Effector memory CD8-positive, alpha-beta T cell (primary cell): Measurements from ENCODE around the gene YEATS2.
"Not testable (repeated sequence)": the region's sequence is repeated elsewhere in the genome, so short reads cannot be mapped to it uniquely, and the experiment has no call there.

Experiments used
- ATAC-seq: fragments of 150-1000 bp; cut with Tn5 transposase; replicated peaks from 2 replicates; pipeline ENCODE4 v1.10.0; 2021; ENCODE audit warnings: mild to moderate bottlenecking, moderate library complexity
- DNase-seq, 3 experiments: peaks; one replicate each; pipeline ENCODE4 v3.0.0; 2021
- H3K27ac Mint-ChIP-seq, 2 donors: one replicate each; pipeline ENCODE4 v1.8.0; 2022; ENCODE audit warnings: mild to moderate bottlenecking in 2 of 2, mixed read lengths in 2 of 2, moderate library complexity in 2 of 2
- H3K27me3 Mint-ChIP-seq, 2 donors: one replicate each; pipeline ENCODE4 v1.8.0; 2022; ENCODE audit warnings: mixed read lengths in 2 of 2
- H3K36me3 Mint-ChIP-seq: one replicate; pipeline ENCODE4 v1.8.0; 2022; ENCODE audit warnings: mild to moderate bottlenecking, moderate library complexity, mixed read lengths; ENCODE audit not compliant: insufficient read depth
- H3K4me1 Mint-ChIP-seq, 2 donors: one replicate each; pipeline ENCODE4 v1.8.0; 2022; ENCODE audit warnings: low read depth in 2 of 2, mixed read lengths in 2 of 2
- H3K4me3 Mint-ChIP-seq, 2 donors: one replicate each; pipeline ENCODE4 v1.8.0; 2022; ENCODE audit warnings: mild to moderate bottlenecking in 2 of 2, mixed read lengths in 2 of 2, moderate library complexity in 2 of 2
- H3K9me3 Mint-ChIP-seq, 2 donors: one replicate each; pipeline ENCODE4 v1.8.0; 2022; ENCODE audit warnings: mixed read lengths in 2 of 2

Gene YEATS2

GRCh38 chr3:183697123-183697609, 431 bp upstream of the YEATS2 start:
- H3K9me3 Mint-ChIP-seq, result no peaks in the 10 kb centered on the region
- no peaks in the 10 kb centered on the region for H3K27me3 Mint-ChIP-seq
- ATAC-seq (no peak), DNase-seq (no peak)
- peak overlapping the region; percentile 72 to 78 for H3K4me3 Mint-ChIP-seq
- H3K27ac Mint-ChIP-seq, result peak overlapping the region; percentile 19 to 72
- H3K36me3 Mint-ChIP-seq, result peaks cover 6% of the 10 kb centered on the region
- peaks cover 28 to 31% of the 10 kb centered on the region in 2 donors for H3K4me1 Mint-ChIP-seq

DNA sequence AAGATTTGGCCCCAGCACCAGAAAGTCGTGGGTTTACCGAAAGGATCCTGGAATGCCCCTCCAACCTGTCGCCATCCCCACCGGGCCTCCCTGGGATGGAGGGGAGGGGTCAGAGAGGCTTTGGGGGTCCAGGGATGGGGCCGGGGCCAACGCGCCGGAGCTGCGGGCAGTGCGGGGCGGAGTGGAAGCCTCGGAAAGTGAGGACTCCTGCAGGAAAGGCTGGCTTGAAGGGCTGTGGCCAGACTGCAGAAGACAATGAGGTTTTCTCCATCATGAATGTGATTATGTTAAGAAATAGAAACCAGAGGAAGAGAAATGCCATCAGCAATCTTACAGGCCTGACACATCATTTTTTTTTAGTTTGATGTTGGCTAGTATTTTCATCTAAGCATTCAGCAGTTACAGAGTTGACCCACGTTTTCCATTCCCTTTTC, 738 bp downstream of the YEATS2 start:
- Mint-ChIP-seq H3K27ac (peak overlapping the region; percentile 58 to 79), H3K9me3 (no peaks in the 10 kb centered on the region), H3K36me3 (peaks cover 6% of the 10 kb centered on the region), H3K4me3 (peak overlapping the region; percentile 72 to 78), H3K27me3 (no peaks in the 10 kb centered on the region), H3K4me1 (peaks cover 30 to 33% of the 10 kb centered on the region in 2 donors)
- peak; percentile 51 for ATAC-seq
- peak; percentile 11 to 14 (median 13) for DNase-seq

DNA sequence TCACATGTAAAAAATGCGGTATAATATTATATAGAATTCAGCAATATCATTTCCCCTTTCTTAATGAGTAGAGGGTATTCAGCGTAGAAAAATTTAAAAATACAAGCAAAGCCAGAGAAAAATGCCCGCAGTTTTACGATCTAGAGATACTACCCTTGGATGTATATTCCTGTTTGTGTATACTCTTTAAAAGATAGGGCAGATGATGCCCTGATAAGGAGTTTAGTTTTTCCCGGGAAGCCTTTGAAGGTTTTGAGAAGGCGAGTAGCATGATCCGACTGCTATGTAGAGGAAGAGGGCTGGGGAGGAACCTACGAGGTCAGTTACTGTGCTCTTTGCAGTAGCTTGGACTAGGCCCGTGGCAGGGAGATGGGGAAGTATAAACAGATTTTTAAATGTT, 1.2 kb downstream of the YEATS2 start:
- no peak for ATAC-seq
- Mint-ChIP-seq H3K9me3 (no peaks in the 10 kb centered on the region), H3K36me3 (peaks cover 6% of the 10 kb centered on the region)

DNA sequence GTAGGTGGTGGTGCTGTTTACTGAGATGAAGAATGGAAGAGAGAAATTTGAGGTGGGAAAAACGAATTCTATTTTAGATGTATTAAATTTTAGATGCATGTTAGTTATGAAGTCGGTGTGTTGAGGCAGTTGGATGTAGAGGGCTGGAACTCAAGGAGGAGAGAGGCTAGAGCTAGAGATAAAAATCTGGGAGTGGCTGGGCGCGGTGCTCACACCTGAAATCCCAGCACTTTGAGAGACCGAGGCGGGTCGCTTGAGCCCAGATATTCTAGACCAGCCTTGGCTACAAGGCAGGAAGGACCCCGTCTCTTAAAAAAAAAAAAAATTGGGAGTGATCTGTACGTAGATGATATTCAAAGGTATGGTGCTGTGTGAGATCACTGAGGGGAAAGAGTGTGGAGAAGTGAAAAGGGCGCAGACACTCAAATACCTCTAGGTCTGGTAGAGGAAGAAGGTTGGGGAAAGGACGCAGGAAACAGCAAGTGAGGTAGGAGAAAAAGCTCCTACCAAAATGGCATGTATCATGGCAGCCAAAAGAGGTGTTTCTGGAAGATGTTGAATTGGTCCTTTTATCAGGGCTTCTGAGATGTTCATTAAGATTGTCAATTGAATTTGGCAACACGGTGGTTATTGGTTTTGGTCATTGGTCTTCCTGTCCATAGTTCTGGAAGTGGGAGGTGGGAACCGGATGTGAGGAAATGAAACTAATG, 1.8 kb downstream of the YEATS2 start:
- Mint-ChIP-seq H3K4me3 (peak overlapping the region; percentile 72 to 78), H3K27me3 (no peaks in the 10 kb centered on the region), H3K4me1 (peaks cover 34 to 39% of the 10 kb centered on the region in 2 donors), H3K36me3 (peaks cover 6% of the 10 kb centered on the region), H3K27ac (peak overlapping the region; percentile 58 to 79), H3K9me3 (no peaks in the 10 kb centered on the region)
- ATAC-seq (no peak), DNase-seq (no peak)

More for the DNA sequence above, 1.2 kb downstream of the YEATS2 start:
- Mint-ChIP-seq H3K27ac (peak overlapping the region; percentile 58 to 79), H3K4me3 (peak overlapping the region; percentile 72 to 78), H3K27me3 (no peaks in the 10 kb centered on the region), H3K4me1 (peaks cover 31 to 35% of the 10 kb centered on the region in 2 donors)
- no peak for DNase-seq

GRCh38 chr3:183701744-183702143, 4.1 kb downstream of the YEATS2 start:
- Mint-ChIP-seq H3K36me3 (peaks cover 9% of the 10 kb centered on the region), H3K27ac (no peak overlapping the region), H3K4me3 (no peak overlapping the region), H3K9me3 (no peaks in the 10 kb centered on the region), H3K4me1 (peaks cover 37 to 51% of the 10 kb centered on the region in 2 donors), H3K27me3 (no peaks in the 10 kb centered on the region)
- ATAC-seq, result no peak
- DNase-seq, result no peak

GRCh38 chr3:183703892-183704291, 6.3 kb downstream of the YEATS2 start:
- not testable (repeated sequence) for H3K36me3 Mint-ChIP-seq, H3K27me3 Mint-ChIP-seq, DNase-seq, ATAC-seq, H3K27ac Mint-ChIP-seq, H3K9me3 Mint-ChIP-seq, H3K4me3 Mint-ChIP-seq
- peaks cover 26 to 40% of the 10 kb centered on the region in 2 donors for H3K4me1 Mint-ChIP-seq

GRCh38 chr3:183710231-183710630, 12.6 kb downstream of the YEATS2 start:
- Mint-ChIP-seq H3K9me3 (no peaks in the 10 kb centered on the region), H3K4me3 (no peak overlapping the region), H3K4me1 (peaks cover 0 to 12% of the 10 kb centered on the region in 2 donors), H3K36me3 (peaks cover 5% of the 10 kb centered on the region), H3K27me3 (no peaks in the 10 kb centered on the region), H3K27ac (peak overlapping the region in 1 of 2 donors; percentile 71)
- ATAC-seq (no peak), DNase-seq (no peak)

- peaks cover 16% of the 10 kb centered on the region for H3K36me3 Mint-ChIP-seq
- H3K27me3 Mint-ChIP-seq, result no peaks in the 10 kb centered on the region
- H3K9me3 Mint-ChIP-seq, result no peaks in the 10 kb centered on the region
- peak overlapping the region in 1 of 2 donors; percentile 28 for H3K27ac Mint-ChIP-seq
- H3K4me3 Mint-ChIP-seq, result no peak overlapping the region
- peaks cover 0 to under 1% of the 10 kb centered on the region in 2 donors for H3K4me1 Mint-ChIP-seq
- ATAC-seq (no peak), DNase-seq (no peak)
Observed at GRCh38 chr3:183711516-183711915, 13.9 kb downstream of the YEATS2 start.

DNA sequence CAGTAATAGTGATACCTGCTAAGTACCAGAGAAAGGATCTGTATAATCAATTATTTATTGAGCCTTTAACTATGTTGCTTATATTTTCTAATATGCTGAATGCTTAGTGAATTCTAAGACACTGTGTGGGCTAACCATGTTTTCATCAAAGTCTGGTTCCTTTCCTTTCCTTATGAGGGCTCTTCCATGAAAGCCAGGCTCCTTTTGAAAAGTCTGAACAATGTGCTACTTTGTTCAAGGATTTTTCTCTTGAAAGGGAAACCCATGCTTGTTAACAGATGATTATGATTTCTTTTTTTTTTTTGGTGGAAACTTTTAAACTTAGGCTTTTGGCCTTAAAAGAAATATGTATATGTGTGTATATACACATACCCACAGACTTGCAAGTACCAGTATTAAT, 17.0 kb downstream of the YEATS2 start:
- no peak overlapping the region for H3K27ac Mint-ChIP-seq
- ATAC-seq, result no peak
- no peak for DNase-seq
- no peak overlapping the region for H3K4me3 Mint-ChIP-seq
- H3K4me1 Mint-ChIP-seq, result no peaks in the 10 kb centered on the region
- peaks cover 44% of the 10 kb centered on the region for H3K36me3 Mint-ChIP-seq
- H3K27me3 Mint-ChIP-seq, result no peaks in the 10 kb centered on the region
- H3K9me3 Mint-ChIP-seq, result no peaks in the 10 kb centered on the region

GRCh38 chr3:183718012-183718411, 20.4 kb downstream of the YEATS2 start:
- Mint-ChIP-seq H3K27me3 (no peaks in the 10 kb centered on the region), H3K36me3 (peaks cover 68% of the 10 kb centered on the region), H3K9me3 (no peaks in the 10 kb centered on the region), H3K4me1 (no peaks in the 10 kb centered on the region), H3K4me3 (no peak overlapping the region), H3K27ac (no peak overlapping the region)
- no peak for DNase-seq
- no peak for ATAC-seq

DNA sequence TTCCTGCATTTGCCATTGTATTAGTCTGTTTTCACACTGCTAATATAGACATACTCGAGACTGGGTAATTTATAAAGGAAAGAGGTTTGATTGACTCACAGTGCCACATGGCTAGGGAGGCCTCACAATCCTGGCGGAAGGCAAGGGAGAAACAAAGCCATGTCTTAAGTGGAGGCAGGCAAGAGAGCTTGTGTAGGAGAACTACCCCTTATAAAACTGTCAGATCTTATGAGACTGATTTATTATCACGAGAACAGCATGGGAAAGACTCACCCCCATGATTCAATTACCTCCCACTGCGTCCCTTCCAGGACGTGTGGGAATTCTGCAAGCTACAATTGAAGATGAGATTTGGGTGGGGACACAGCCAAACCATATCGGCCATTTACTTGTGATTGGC, 27.8 kb downstream of the YEATS2 start:
- no peaks in the 10 kb centered on the region for H3K4me1 Mint-ChIP-seq
- H3K27me3 Mint-ChIP-seq, result no peaks in the 10 kb centered on the region
- no peak overlapping the region for H3K4me3 Mint-ChIP-seq
- no peak overlapping the region for H3K27ac Mint-ChIP-seq
- peaks cover 74% of the 10 kb centered on the region for H3K36me3 Mint-ChIP-seq
- ATAC-seq, result no peak
- no peaks in the 10 kb centered on the region for H3K9me3 Mint-ChIP-seq
- no peak for DNase-seq

- no peak for ATAC-seq
- Mint-ChIP-seq H3K36me3 (peaks cover 61% of the 10 kb centered on the region), H3K4me1 (no peaks in the 10 kb centered on the region), H3K9me3 (no peaks in the 10 kb centered on the region), H3K4me3 (no peak overlapping the region), H3K27me3 (no peaks in the 10 kb centered on the region), H3K27ac (no peak overlapping the region)
- no peak for DNase-seq
Observed at GRCh38 chr3:183728204-183728603, 30.6 kb downstream of the YEATS2 start.

DNA sequence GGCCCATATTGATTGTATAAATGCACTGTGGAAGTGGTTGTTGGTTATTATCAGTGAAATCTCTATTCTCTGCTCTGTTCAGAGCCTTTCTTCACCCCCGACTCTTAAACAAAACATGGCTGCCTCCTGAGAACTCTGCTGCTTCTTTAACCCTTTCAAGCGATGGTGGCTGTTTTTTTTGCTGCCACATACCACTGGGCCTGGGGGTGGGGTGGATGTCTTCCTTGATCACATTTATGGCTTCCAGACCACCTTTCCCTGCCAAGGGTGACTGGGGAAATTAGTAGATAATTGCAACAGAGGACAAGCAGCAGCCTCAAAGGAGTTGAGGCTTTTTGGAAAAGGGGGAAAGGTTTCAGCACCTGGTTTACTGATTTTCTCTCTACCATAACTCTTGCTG, 32.8 kb downstream of the YEATS2 start:
- no peaks in the 10 kb centered on the region for H3K27me3 Mint-ChIP-seq
- no peak overlapping the region for H3K27ac Mint-ChIP-seq
- ATAC-seq, result no peak
- peaks cover 57% of the 10 kb centered on the region for H3K36me3 Mint-ChIP-seq
- no peaks in the 10 kb centered on the region for H3K4me1 Mint-ChIP-seq
- no peak for DNase-seq
- no peaks in the 10 kb centered on the region for H3K9me3 Mint-ChIP-seq
- H3K4me3 Mint-ChIP-seq, result no peak overlapping the region

DNA sequence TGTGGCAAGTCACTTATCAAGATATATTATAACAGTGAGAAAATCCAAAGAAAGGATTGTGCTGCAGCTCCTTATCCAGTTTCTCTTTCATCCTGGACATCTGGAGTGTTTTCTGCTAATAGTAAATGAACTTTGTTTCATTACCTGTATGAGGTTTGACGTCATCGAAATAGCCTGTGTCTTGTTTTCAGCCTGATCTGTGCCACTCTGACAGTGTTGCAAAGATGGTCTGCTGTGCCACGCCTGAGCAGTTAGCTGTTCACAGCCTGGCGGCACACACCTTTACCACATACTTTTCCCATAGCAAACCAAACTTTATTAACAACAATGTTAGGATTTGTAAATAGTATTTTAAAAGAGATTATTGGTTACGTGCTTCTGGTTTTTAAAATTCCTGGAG, 34.0 kb downstream of the YEATS2 start:
- no peak overlapping the region for H3K27ac Mint-ChIP-seq
- H3K4me3 Mint-ChIP-seq, result no peak overlapping the region
- no peak for ATAC-seq
- peaks cover 53% of the 10 kb centered on the region for H3K36me3 Mint-ChIP-seq
- DNase-seq, result no peak
- H3K4me1 Mint-ChIP-seq, result no peaks in the 10 kb centered on the region
- H3K9me3 Mint-ChIP-seq, result no peaks in the 10 kb centered on the region
- H3K27me3 Mint-ChIP-seq, result no peaks in the 10 kb centered on the region
